NCI-H2107 treated with DMSO at 0.1 percent for 48 hours (cell line): ENCODE results near the gene RPRD1A.
A peak's percentile ranks its signal among the peaks of the same experiment; 100 is the strongest.
"Not testable (repeated sequence)": the region's sequence is repeated elsewhere in the genome, so short reads cannot be mapped to it uniquely, and the experiment has no call there.

Source experiments
- DNase-seq: peaks from one replicate; lab custom pipeline; 2025; ENCODE audit not compliant: unreplicated experiment; lab: John Stamatoyannopoulos, UW

The RPRD1A gene

DNA sequence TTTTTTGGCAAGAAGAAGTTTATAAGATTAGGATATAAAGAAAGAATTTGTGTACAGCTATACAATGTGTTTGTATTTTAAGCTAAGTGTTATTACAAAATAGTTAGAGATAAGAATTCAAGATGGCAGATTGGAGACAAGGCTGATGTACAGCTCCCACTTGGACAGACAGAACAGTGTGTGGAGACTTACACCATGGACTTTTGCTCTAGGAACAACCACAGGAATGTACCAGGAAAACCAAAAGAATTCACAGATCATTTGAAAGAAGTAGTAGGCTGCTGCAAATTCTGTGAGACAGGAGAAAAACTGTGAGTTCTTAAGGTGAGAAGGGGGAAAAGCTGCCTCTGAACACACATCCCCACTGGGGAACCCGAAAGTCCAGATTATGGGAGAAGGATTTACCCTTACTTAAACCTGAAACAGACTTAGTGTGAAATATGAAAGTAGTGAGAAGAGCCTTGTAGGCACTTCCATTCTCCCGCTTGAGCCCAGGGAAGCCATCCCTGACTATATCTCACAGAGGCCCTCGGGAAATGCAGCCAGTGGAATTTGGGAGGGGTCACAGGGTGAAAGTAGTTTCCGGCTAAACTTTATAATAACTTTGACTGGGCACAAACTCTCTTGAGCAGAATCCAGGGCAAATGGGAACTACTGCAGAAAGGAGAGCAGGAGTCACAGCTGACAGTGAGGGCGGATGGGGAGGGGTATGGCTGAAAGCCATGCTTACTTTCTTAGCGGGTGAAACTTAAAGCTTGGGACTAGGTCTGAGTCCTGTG is 11.6 kb upstream of the RPRD1A start:
- DNase-seq = no peak

DNA sequence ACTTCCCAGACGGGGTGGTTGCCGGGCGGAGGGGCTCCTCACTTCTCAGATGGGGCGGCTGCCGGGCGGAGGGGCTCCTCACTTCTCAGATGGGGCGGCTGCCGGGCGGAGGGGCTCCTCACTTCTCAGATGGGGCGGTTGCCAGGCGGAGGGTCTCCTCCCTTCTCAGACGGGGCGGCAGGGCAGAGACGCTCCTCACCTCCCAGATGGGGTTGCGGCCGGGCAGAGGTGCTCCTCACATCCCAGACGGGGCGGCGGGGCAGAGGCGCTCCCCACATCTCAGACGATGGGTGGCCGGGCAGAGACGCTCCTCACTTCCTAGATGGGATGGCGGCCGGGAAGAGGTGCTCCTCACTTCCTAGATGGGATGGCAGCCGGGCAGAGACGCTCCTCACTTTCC is 10.4 kb upstream of the RPRD1A start:
- DNase-seq = not testable (repeated sequence)

DNA sequence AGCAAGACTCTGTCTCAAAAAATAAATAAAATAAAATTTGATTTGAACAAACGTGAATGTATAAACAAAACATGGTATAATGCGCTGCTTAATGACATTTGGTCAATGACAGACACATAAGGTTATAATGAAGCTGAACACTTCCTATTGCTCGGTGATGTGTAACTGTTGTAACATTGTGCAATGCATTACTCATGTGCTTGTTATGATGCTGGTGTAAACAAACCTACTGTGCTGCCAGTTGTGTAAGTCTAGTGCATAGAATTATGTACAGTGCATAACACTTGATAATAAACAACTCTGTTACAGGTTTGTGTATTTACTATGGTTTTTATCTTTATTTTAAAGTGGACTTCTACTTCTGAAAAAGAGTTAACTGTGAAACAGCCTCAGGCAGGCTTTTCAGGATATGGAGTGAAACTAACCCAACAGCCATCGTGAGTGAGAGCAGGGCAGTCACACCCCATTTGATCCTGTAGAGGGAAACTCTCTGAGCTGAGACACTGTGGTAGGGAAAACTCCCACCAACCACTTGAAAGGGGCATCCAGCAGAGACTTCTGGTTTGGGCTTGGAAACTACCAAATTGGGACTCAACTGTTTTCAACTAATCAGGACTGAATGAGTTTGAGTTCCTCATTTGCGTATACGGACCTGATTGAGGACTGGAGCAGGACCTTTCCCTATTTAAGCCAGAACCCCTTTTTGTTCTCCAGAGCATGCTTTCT is 8.7 kb upstream of the RPRD1A start:
- peak; percentile 87 for DNase-seq

DNA sequence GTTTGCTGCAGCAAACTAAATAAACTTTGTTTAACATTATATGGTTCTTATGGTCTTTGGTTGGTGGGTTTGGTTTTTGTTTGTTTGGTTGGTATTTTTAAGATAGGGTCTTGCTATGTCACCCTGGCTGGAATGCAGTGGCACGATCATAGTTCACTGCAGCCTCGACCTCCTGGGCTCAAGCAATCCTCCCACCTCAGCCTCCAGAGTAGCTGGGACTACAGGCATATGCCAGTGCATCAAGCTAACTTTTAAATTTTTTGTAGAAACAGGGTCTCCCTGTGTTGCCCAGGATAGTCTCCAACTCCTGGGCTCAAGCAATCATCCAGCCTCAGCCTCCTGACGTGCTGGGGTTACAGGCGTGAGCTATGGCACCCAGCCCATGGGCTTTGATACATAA is 7.1 kb upstream of the RPRD1A start:
- DNase-seq = no peak

DNA sequence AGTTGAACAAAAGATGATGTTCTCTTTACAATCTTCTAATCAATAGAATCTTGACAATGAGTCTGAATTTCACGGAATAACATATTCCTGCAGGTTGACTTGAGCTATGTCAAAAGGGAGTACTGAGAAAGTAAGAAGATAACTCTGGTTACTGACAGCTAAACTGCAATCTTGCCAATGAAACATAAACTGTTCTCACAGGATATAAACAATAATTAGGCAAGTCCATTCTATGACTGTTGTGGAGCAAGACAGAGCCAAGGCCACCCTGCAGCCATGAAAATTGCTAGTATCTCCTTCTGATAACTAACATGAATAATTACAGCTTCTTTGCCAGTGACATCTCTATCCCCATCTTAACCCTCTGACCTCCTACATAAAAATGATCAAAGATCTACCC is 6.3 kb upstream of the RPRD1A start:
- no peak for DNase-seq

DNA sequence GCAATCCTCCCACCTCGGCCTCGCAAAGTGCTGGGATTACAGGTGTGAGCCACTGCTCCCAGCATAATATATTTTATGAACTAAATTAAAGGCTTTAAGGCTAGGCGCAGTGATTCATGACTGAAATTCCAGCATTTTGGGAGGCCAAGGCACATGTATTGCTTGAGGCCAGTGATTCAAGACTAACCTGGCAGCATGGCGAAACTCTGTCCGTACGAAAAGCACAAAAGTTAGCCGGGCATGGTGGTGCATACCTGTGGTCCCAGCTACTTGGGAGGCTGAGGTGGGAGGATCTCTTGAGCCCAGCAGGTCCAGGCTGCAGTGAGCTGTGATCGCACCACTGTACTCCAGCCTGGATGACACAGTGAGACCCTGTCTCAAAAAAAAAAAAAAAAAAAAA is 5.0 kb upstream of the RPRD1A start:
- not testable (repeated sequence) for DNase-seq

DNA sequence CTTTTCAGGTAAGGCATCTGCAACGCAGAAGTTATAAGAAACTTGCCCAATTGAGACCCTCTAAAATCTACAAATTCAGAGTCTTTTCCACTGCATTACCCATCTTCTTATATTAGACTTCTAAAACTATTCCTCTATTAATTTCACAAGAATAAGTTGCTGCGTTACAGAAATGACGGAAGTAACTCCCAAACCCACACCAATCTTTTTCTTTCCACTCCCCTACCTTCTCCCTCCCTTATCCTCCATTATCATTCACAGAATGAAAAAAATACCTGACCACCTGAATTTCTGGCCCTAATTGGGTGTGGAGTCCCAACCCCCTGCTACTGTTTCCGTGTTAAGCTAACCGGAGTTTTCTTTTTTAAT is 689 bp downstream of the RPRD1A start:
- no peak for DNase-seq

DNA sequence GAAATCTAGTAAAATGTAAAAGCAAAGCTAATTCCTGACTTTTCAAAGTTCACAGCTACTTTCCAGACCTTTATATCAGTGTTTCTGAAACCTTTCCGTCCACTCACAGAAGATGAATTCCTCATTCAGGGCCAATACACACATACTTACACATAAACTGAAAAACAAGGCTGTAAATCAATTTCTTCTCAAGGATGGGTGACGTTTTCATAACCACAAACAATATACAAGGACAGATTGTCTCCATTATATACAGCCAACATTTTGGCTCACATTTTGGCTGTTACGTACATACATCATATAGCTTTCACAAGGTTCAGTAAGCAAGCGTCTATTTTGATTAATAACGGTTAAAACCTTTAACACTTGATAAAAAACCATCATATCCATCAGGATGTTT is 1.4 kb downstream of the RPRD1A start:
- DNase-seq = peak; percentile 5

DNA sequence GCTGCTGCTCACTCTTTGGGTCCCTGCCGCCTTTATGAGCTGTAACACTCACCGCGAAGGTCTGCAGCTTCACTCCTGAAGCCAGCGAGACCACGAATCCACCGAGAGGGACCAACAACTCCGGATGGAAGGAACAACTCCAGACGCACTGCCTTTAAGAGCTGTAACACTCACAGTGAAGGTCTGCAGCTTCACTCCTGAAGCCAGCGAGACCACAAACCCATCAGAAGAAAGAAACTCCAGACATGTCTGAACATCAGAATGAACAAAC is 2.6 kb downstream of the RPRD1A start:
- DNase-seq = not testable (repeated sequence)

DNA sequence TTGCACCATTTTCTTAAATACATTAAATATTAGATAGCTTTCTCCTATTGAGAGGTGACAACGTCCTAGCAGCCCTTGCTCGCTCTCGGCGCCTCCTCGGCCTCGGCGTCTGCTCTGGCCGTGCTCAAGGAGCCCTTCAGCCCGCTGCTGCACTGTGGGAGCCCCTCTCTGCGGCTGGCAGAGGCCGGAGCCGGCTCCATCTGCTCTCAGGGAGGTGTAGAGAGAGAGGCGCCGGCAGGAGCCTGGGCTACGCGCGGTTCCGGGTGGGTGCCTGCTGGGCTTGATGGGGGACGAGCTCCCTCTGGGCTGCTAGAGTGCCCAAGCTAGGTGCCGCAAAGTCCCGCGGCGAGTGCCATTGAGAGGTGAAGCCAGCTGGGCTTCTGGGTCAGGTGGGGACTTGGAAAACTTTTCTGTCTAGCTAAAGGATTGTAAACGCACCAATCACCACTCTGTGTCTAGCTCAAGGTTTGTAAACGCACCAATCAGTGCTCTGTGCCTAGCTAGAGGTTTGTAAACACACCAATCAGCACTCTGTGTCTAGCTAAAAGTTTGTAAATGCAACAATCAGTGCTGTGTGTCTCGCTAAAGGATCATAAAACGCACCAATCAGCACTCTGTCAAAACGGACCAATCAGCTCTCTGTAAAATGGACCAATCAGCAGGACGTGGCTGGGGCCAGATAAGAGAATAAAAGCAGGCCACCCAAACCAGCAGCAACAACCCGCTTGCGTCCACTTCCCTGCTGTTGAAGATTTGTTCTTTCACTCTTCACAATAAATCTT is 3.1 kb downstream of the RPRD1A start:
- DNase-seq = no peak

DNA sequence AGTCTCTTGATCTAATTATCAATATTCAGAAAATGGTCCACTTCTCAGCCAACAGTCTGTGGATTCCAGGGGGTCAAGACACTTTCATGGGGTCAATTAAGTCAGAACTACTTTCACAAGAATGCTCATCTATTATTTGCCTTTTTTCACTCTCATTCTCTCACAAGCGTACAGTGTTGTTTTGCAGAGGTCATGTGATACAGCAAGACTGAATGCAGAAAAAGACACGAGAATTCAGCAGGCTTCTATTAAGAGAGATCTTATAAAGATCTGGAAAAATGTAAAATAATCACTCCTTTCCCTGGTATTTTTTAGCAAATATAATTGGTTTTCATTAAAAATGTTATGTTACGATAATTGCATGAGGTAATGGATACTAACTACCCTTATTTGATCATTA is 8.7 kb downstream of the RPRD1A start:
- DNase-seq = no peak

DNA sequence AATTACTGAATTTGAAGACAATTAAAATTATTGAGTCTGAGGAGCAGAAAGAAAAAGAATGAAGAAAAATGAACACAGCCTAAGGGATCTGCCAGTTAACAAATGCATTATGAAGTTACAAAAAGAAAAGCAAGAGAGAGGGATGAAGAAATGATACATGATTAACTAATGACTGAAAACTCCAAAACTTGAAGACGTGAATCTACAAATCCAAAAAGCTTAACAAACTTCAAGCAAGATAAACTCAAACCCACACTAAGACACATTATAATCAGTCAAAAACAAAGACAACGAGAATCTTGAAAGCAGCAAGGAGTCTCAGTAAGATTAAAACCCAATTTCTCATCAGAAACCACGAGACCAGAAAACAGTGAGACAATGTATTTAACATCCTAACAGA is 15.6 kb downstream of the RPRD1A start:
- DNase-seq = no peak

DNA sequence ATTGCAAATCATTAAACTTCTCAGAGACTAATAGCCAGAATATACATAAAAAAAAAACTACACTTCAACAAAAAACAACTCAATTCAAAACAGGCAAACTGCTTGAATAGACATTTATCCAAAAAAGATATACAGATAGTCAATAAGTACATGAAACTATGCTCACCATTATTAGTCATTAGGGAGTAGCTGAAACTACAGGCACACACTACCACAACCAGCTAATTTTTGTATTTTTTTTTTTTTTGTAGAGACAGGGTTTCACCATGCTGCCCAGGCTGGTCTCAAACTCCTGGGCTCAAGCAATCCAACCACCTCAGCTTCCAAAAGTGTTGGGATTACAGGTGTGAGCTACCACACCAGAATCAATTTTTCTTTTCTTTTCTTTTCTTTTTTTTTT is 16.9 kb downstream of the RPRD1A start:
- no peak for DNase-seq

DNA sequence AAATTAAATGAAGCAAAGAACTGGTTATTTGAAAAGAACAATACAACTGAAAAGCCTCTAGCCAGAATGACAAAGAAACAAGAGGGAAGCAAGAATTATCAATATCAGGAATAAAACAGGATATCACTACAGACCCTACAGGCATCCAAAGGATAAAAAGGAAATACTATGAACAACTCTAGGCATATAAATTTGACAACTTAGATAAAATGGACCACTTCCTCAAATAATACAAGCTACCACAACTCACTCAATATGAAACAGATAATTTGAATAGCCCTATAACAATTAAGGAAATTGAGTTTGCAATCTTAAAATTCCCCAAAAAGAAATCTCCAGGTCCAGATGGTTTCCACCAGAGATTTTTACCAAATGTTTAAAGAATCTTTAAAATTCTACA is 19.8 kb downstream of the RPRD1A start:
- DNase-seq = no peak

DNA sequence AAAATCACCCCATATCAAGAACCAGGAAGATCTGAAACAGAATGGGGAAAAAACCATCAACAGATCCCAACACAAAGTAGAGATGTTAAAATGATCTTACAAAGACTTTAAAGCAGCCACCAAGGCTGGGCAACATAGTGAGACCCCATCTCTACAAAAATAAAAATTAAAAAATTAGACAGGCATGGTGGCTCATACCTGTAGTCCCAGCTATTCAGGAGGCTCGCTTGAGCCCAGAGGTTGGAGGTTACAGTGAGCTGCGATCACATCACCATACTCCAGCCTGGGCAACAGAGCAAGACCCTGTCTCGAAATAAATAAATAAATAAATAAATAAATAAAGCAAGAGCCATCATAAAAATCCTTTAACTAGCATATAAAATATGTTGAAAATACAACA is 20.5 kb downstream of the RPRD1A start:
- DNase-seq = no peak

DNA sequence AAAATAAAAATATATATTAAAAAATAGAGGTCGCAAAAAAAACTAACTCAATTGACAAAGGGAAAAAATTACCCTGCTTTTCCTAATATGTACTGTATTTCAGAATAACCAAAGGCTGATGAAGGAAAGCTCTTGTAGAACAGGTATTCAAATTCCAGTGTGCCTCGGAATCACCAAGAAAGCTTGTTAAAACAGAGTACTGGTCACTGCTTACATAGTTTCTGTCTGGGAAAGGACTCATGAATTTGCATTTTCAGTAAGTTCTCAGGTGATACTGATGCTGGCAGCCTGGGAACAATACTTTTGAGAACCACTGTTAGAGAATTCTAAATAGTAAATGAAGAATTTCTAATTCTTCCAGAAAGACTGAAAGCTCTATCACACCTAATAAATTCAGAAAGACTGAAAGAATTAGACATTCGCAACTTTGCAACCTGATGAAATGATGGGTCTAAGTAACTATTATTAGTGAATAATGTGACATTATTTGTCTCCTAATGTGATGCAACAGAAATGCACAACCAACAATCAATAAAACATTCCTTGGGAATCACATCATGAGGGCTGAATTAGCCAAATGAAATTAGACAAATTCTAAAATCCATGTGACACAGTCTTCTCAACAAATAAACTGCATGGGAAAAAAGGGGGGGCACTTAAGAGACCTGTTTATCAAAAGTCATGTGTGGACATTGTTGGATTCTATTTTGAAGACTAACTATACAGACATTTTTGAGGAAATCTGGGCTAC is 21.9 kb downstream of the RPRD1A start:
- DNase-seq = no peak

DNA sequence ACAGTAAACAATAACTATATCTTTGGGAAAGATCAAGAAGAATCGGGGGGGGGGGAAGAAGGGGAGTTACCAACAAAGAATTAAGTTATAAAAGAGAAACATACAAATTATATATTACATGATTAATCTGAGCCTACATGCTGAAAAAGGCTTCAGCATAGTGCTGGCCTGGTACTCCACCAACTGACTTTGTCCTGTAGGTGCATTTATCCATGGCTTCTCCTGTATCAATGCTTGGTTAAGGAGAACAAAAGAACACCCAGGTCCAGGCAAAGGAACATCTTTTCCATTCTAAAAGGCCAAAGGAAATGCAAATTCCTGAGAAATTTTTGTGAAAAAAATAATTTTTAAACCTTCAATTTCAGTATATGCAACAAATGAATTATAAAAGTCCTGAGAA is 24.2 kb downstream of the RPRD1A start:
- no peak for DNase-seq

DNA sequence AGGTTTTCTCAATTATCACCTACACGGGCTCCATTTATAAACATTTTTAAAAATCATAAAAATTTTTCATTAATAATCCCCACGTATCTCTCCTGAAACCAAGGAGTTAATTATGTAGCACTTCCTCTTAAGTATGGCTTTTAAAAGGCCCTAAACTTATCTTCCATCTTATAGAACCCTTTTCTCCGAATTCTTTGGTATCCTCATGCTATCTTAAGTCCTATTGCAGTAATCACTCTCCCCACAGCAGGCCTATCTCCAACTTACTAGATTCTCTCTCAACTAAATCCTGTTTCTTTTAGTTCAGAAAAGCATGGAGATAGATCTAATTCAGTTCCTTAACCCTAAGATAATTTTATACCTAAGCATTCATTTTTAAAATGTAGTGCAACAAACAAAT is 26.2 kb downstream of the RPRD1A start:
- no peak for DNase-seq

DNA sequence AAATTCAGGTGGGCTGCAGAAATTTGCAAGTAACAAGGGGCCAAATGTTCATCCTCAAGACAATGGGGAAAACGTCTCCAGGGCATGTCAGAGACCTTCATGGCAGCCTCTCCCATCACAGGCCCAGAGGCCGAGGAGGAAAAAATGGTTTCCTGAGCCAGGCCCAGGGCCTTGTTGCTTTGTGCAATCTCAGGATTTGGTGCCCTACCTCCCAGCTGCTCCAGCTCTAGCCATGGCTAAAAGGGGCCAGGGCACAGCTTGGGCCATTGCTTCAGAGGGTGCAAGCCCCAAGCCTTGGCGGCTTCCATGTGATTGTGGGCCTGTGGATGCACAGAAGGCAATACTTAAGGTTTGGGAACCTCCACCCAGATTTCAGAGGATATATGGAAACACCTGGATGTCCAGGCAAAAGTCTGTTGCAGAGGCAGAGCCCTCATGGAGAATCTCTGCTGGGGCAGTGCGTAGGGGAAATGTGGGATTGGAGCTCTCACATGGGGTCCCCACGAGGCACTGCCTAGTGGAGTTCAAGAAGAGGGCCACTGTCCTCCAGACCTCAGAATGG is 29.2 kb downstream of the RPRD1A start:
- DNase-seq = no peak

DNA sequence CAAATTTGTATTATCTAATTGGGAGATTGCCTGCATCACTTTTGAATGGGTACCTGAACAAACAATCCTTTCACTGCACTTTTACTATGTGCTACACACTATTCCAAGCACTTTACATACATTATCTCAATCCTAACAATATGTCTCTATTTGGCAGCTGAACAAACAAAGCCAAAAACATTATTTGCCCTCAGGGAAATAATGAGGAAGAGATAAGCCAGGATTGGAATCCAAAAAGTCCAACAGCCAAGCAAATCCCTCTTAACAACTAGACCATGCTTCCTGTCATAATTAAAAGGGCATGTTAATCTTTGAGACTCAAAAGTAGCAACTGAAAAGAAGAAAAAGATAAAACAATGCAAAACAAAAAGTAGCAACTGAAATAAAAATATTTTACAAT is 32.1 kb downstream of the RPRD1A start:
- no peak for DNase-seq

DNA sequence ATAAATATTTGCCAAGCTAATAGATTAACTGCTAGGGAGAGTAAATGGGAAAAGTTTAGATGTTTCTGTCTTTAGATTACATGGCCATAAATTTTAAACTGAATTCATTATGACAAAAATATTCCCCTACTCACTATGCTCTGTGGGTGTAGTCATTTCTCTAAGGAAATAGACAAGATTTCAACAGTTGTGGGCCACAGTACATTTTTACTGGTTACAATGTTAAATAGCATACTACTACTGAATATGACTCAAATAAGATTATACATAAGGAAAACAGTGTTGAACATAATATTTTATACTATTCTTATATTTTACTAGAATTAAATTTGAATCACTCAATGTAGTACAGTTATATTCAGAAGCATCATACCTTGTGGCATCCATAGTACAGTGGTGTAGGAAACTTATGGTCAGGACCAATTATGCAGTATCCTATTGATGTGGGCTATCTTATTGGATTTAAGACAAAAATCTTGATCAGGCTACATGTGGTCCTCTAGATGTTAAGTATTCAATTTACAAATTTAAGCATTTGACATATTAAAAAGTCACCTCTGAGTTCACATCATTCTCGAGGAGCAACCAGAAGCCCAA is 33.0 kb downstream of the RPRD1A start:
- DNase-seq = no peak
